ENCODE data around the gene KIAA0232. TPM values are rescaled to one million over a fixed set of nuclear protein-coding genes. Genes with fewer than 3 reads are reported as not detected.
"Not testable (repeated sequence)": the region's sequence is repeated elsewhere in the genome, so short reads cannot be mapped to it uniquely, and the experiment has no call there.

Gene KIAA0232
- polyA plus RNA-seq, 1 donor (not counting 4 experiments of a cell fraction or from before 2014, with no cell fraction given), result 10.0 TPM

DNA sequence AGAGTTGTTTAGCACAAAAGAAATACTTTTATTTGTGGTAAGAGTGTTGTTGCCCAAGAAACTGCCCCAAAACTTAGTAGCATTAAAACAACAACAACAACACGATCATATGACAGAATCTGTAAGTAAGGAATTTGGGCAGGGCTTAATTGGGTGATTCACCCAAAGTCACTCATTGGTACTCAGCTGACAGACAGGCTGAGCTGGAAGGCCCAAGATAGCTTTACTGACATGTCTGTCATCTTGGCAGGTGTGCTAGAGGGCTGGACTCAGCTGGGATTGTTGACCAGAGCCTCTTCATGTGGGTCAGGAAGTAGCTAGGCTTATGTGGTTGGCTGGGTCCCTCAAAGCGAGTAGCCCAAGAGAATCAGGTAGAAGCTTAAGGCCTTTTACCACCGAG lies 52.3 kb downstream of the KIAA0232 start:
- peaks cover 12% of the 10 kb centered on the region for H3K79me2 ChIP-seq (ENCODE audit: control insufficient read depth, insufficient read depth, low read length)
- dilution Hi-C loops (cut with MboI; ENCODE audit: extremely low pct_ligation_motif_present, low sequenced_read_pairs), result no loop called here
- no peak overlapping the region for H3K4me2 ChIP-seq (ENCODE audit: control insufficient read depth, extremely low read depth, insufficient read depth, low read depth, low read length)
- H3K4me3 ChIP-seq (ENCODE audit: control insufficient read depth in 2 of 3, extremely low read depth in 1 of 3, insufficient read depth in 2 of 3, low read depth in 1 of 3, low read length in 3 of 3), result no peak overlapping the region
- H3K9me1 ChIP-seq (ENCODE audit: control insufficient read depth, extremely low read depth, insufficient read depth, low read length), result no peaks in the 10 kb centered on the region
- FAIRE-seq (peak; percentile 80), DNase-seq (ENCODE audit: low read depth, low spot score) (no peak)
- no peaks in the 10 kb centered on the region for H3K27me3 ChIP-seq (ENCODE audit: control insufficient read depth, extremely low read depth, insufficient read depth, low read length)
- TF ChIP-seq CTCF (optimal IDR thresholded peaks at IDR 0.05 in 1 of 3, IDR thresholded peaks at IDR 0.05 in 1 of 3, conservative IDR thresholded peaks at IDR 0.05 in 1 of 3; ENCODE audit: extremely low read depth in 1 of 3, insufficient read depth in 2 of 3, low read length in 3 of 3), result no peak
- no peak for TF ChIP-seq EZH2 (IDR thresholded peaks at IDR 0.05; ENCODE audit: low read length)
- no peak overlapping the region for H2AFZ ChIP-seq (ENCODE audit: control insufficient read depth, low read length)
- peaks cover 5% of the 10 kb centered on the region for H3K4me1 ChIP-seq (ENCODE audit: control insufficient read depth, extremely low read depth, insufficient read depth, low read length)
- H3K9me3 ChIP-seq (ENCODE audit: control insufficient read depth, low read depth, low read length), result no peaks in the 10 kb centered on the region
- peaks cover 4% of the 10 kb centered on the region for H4K20me1 ChIP-seq (ENCODE audit: control insufficient read depth, extremely low read depth, insufficient read depth, low read length)
- peaks cover 4 to 7% of the 10 kb centered on the region in 2 experiments for H3K36me3 ChIP-seq (ENCODE audit: control insufficient read depth in 2 of 2, extremely low read depth in 1 of 2, insufficient read depth in 2 of 2, low read length in 2 of 2)
- no peak overlapping the region for H3K27ac ChIP-seq (ENCODE audit: control insufficient read depth, insufficient read depth, low read length)
- H3K9ac ChIP-seq (ENCODE audit: control insufficient read depth, extremely low read depth, insufficient read depth, low read length), result no peak overlapping the region

DNA sequence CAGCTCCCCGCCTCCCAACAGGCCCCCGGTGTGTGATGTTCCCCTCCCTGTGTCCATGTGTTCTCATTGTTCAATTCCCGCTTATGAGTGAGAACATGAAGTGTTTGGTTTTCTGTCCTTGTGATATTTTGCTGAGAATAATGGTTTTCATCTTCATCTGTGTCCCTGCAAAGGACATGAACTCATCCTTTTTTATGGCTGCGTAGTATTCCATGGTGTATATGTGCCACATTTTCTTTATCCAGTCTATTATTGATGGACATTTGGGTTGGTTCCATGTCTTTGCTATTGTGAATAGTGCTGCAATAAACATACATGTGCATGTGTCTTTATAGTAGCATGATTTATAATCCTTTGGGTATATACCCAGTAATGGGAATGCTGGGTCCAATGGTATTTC lies 53.1 kb downstream of the KIAA0232 start:
- FAIRE-seq, result not testable (repeated sequence)

GRCh38 chr4:6837106-6837505 lies 54.6 kb downstream of the KIAA0232 start:
- H3K4me3 ChIP-seq (ENCODE audit: control insufficient read depth in 2 of 3, extremely low read depth in 1 of 3, insufficient read depth in 2 of 3, low read depth in 1 of 3, low read length in 3 of 3); H3K27me3 ChIP-seq (ENCODE audit: control insufficient read depth, extremely low read depth, insufficient read depth, low read length); H3K36me3 ChIP-seq (ENCODE audit: control insufficient read depth in 2 of 2, extremely low read depth in 1 of 2, insufficient read depth in 2 of 2, low read length in 2 of 2); H3K9me3 ChIP-seq (ENCODE audit: control insufficient read depth, low read depth, low read length); DNase-seq (ENCODE audit: low read depth, low spot score); H3K9me1 ChIP-seq (ENCODE audit: control insufficient read depth, extremely low read depth, insufficient read depth, low read length); H2AFZ ChIP-seq (ENCODE audit: control insufficient read depth, low read length); H3K4me2 ChIP-seq (ENCODE audit: control insufficient read depth, extremely low read depth, insufficient read depth, low read depth, low read length); H3K27ac ChIP-seq (ENCODE audit: control insufficient read depth, insufficient read depth, low read length); H3K9ac ChIP-seq (ENCODE audit: control insufficient read depth, extremely low read depth, insufficient read depth, low read length); H4K20me1 ChIP-seq (ENCODE audit: control insufficient read depth, extremely low read depth, insufficient read depth, low read length); FAIRE-seq; H3K4me1 ChIP-seq (ENCODE audit: control insufficient read depth, extremely low read depth, insufficient read depth, low read length); dilution Hi-C loops (cut with MboI; ENCODE audit: extremely low pct_ligation_motif_present, low sequenced_read_pairs): not testable (repeated sequence)
- peaks cover 17% of the 10 kb centered on the region for H3K79me2 ChIP-seq (ENCODE audit: control insufficient read depth, insufficient read depth, low read length)

More for the DNA sequence above, 53.1 kb downstream of the KIAA0232 start:
- H3K4me1 ChIP-seq (ENCODE audit: control insufficient read depth, extremely low read depth, insufficient read depth, low read length); dilution Hi-C loops (cut with MboI; ENCODE audit: extremely low pct_ligation_motif_present, low sequenced_read_pairs); H3K4me3 ChIP-seq (ENCODE audit: control insufficient read depth in 2 of 3, extremely low read depth in 1 of 3, insufficient read depth in 2 of 3, low read depth in 1 of 3, low read length in 3 of 3); H3K9ac ChIP-seq (ENCODE audit: control insufficient read depth, extremely low read depth, insufficient read depth, low read length); H2AFZ ChIP-seq (ENCODE audit: control insufficient read depth, low read length); H3K9me3 ChIP-seq (ENCODE audit: control insufficient read depth, low read depth, low read length); H4K20me1 ChIP-seq (ENCODE audit: control insufficient read depth, extremely low read depth, insufficient read depth, low read length); H3K27me3 ChIP-seq (ENCODE audit: control insufficient read depth, extremely low read depth, insufficient read depth, low read length); H3K9me1 ChIP-seq (ENCODE audit: control insufficient read depth, extremely low read depth, insufficient read depth, low read length); H3K36me3 ChIP-seq (ENCODE audit: control insufficient read depth in 2 of 2, extremely low read depth in 1 of 2, insufficient read depth in 2 of 2, low read length in 2 of 2); H3K4me2 ChIP-seq (ENCODE audit: control insufficient read depth, extremely low read depth, insufficient read depth, low read depth, low read length); DNase-seq (ENCODE audit: low read depth, low spot score); H3K27ac ChIP-seq (ENCODE audit: control insufficient read depth, insufficient read depth, low read length): not testable (repeated sequence)
- peaks cover 17% of the 10 kb centered on the region for H3K79me2 ChIP-seq (ENCODE audit: control insufficient read depth, insufficient read depth, low read length)

All from keratinocyte (primary cell).